Prostate gland (tissue), 2 donors: ENCODE data around the gene ASIC1. TPM values are rescaled to one million over a fixed set of nuclear protein-coding genes. Genes with fewer than 3 reads are reported as not detected.

Experiments
- DNase-seq: peaks from one replicate; pipeline ENCODE4 v3.0.0-alpha.2; 2019; ENCODE audit warnings: low spot score
- H3K27ac ChIP-seq, 2 donors: fragments of 200-600 bp; sonication (generic); 2 replicates each; pipeline ENCODE4 v1.5.1; 2017 to 2019
- H3K27me3 ChIP-seq: fragments of 200-600 bp; sonication (generic); replicated peaks from 2 replicates; pipeline ENCODE4 v1.5.1; 2019; ENCODE audit not compliant: insufficient read depth
- H3K36me3 ChIP-seq, 2 donors: fragments of 200-600 bp; sonication (generic); 1 replicate in 1 of 2; 2 replicates in 1 of 2; pipeline versions ENCODE4 v1.5.1 to v1.8.1; 2017 to 2019
- H3K4me1 ChIP-seq: fragments of 200-600 bp; sonication (generic); replicated peaks from 2 replicates; pipeline ENCODE4 v1.5.1; 2019
- H3K4me3 ChIP-seq, 2 donors: fragments of 200-600 bp; sonication (generic); 2 replicates each; pipeline ENCODE4 v1.5.1; 2017 to 2019
- H3K9me3 ChIP-seq: fragments of 200-600 bp; sonication (generic); 2 replicates; pipeline ENCODE4 v1.5.1; 2017
- POLR2A ChIP-seq: fragments of 450-650 bp; IDR thresholded peaks from one replicate; pipeline ENCODE4 v1.6.1; 2016; ENCODE audit warnings: antibody characterized with exemption, mild to moderate bottlenecking
- POLR2AphosphoS5 ChIP-seq: sonication (generic); formaldehyde crosslinking; IDR thresholded peaks from one replicate; pipeline ENCODE4 v1.6.1; 2017; ENCODE audit warnings: antibody characterized with exemption
- WGBS: methylation state at CpG from one replicate; pipeline ENCODE4 v1.1.5; 2018; 5-methylcytosine and 5-hydroxymethylcytosine counted together
- intact Hi-C: fragments of 100-400 bp; cut with DNase I; formaldehyde crosslinking; loops from one replicate; pipeline ENCODE4 v1.14.2; 2022
- total RNA-seq, 2 donors: library from RNA; depleted of rRNA; stranded (reverse); fragments of >200 nt; gene quantifications; one replicate each; pipeline ENCODE4 v1.1.0, GENCODE V29; 2016
- TF ChIP-seq, protein P1 (sequence below), 4 experiments: fragments of 200-600 bp in 2 of 4; fragments of 450-650 bp in 2 of 4; sonication (generic) in 2 of 4; IDR thresholded peaks; 1 replicate in 3 of 4; 2 replicates in 1 of 4; pipeline ENCODE4 v1.5.1; 2016 to 2019; ENCODE audit warnings: antibody characterized with exemption in 4 of 4, mild to moderate bottlenecking in 2 of 4, moderate library complexity in 2 of 4

The ASIC1 gene
- total RNA-seq, 2 donors from 2014 or later: 2.7 to 3.2 TPM

DNA sequence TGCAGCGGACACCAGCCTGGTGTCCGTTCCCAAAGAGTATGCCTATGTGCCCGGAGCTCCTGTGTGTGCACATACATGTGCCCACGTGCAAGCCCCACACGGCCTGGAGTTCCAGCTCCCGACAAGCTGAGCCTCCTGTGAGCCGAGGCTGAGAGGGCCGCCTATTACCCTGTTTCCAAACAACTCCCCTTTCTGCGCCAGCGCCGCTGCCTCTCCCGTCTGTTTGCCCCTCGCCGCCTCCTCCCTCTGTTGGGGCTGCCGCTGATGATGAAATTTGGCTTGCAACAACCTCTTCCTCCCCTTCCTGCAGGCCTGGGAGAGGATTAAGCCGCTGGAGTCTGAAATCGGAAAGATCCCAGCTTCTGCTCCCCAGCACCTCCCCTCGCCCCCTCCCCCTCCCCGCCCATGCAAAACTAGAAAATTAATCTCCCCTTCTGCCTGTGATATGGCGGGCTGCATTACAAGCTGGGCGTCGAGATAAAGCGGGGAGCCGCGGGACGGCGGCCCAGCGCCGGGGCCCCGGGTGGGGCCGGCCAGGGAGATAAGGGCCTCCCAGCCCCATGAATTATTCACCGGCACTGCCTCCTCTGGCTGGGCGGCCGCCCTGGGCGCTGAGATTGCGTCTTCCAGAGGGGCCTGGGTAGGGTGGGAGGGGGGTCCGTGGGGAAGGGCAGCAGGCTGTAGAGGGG, 6.8 kb upstream of the ASIC1 start:
- no peaks in the 10 kb centered on the region for H3K27me3 ChIP-seq
- 8% methylated on average over 32 of the region's 37 CpGs for WGBS
- H3K4me1 ChIP-seq: no peaks in the 10 kb centered on the region
- H3K9me3 ChIP-seq: no peaks in the 10 kb centered on the region
- H3K36me3 ChIP-seq: no peaks in the 10 kb centered on the region
- peak overlapping the region; percentile 1 to 19 for H3K4me3 ChIP-seq
- intact Hi-C loops: no loop called here
- no peak for DNase-seq
- no peak overlapping the region for H3K27ac ChIP-seq
- TF ChIP-seq POLR2A (no peak), POLR2AphosphoS5 (no peak)
- TF ChIP-seq, protein P1, sequence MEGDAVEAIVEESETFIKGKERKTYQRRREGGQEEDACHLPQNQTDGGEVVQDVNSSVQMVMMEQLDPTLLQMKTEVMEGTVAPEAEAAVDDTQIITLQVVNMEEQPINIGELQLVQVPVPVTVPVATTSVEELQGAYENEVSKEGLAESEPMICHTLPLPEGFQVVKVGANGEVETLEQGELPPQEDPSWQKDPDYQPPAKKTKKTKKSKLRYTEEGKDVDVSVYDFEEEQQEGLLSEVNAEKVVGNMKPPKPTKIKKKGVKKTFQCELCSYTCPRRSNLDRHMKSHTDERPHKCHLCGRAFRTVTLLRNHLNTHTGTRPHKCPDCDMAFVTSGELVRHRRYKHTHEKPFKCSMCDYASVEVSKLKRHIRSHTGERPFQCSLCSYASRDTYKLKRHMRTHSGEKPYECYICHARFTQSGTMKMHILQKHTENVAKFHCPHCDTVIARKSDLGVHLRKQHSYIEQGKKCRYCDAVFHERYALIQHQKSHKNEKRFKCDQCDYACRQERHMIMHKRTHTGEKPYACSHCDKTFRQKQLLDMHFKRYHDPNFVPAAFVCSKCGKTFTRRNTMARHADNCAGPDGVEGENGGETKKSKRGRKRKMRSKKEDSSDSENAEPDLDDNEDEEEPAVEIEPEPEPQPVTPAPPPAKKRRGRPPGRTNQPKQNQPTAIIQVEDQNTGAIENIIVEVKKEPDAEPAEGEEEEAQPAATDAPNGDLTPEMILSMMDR (IDR thresholded peaks at IDR 0.05): no peak

DNA sequence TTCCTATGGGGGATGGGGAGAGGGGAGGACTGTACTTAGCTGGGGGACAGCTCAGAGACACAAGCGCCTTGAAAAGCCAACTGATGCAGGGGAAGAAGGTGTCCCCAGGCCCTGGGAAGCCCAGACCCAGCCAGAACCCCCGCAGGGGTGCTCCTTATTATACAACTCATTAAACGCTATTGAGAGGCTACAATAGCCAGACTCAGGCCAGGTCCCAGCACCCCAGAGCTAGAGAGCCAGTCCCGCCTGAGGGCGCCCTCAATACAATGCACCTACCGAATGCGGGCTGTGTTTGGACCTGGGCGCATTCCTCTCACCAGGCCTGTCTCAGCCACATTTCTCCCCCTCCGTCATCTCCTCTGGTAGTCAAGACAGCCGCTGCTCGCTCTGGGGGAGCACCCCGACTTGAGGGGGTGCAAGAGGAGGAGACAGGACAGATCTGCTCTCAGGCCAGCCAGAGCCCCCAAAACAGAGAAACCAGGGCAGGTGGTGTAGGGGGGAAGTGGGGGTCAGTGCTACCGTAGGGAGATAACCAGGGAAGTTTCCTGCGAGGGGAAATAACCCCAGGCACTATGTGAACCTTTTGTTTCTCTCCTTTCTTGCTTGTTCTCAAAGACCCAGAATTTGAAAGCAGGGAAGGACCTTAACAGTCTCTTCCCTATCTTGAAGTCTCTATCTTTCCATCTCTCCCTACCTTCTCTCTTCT, 6.1 kb upstream of the ASIC1 start:
- TF ChIP-seq POLR2A (no peak), POLR2AphosphoS5 (no peak)
- TF ChIP-seq, protein P1 (IDR thresholded peaks at IDR 0.05): no peak
- Histone ChIP-seq H3K9me3 (no peaks in the 10 kb centered on the region), H3K36me3 (no peaks in the 10 kb centered on the region), H3K4me3 (no peak overlapping the region), H3K27me3 (no peaks in the 10 kb centered on the region), H3K27ac (no peak overlapping the region), H3K4me1 (no peaks in the 10 kb centered on the region)
- intact Hi-C loops: no loop called here
- WGBS: 71% methylated on average over 14 of the region's 14 CpGs
- DNase-seq: no peak

DNA sequence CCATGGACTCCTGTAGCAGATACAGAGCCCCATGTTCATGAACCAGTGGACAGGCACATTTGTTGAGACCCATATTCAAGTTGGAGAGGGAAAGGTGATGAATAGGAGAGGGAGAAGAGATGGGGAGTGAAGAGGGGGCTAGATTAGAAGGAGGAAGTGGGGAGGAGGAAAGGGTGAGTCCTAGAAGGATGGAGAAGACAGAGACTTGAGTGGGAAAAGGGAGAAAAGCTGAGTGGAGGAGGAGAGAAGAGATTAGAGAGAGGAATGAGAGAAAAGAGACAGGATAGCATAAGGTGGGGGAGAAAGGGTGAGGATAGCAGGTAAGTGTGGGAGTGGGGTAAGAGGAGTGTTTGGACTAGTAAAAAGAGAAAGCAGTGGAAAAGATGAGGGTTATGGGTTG, 4.9 kb upstream of the ASIC1 start:
- Histone ChIP-seq H3K27me3 (no peaks in the 10 kb centered on the region), H3K4me1 (no peaks in the 10 kb centered on the region), H3K9me3 (no peaks in the 10 kb centered on the region), H3K36me3 (no peaks in the 10 kb centered on the region), H3K4me3 (no peak overlapping the region), H3K27ac (no peak overlapping the region)
- intact Hi-C loops: no loop called here
- TF ChIP-seq POLR2AphosphoS5 (no peak), POLR2A (no peak)
- TF ChIP-seq, protein P1 (IDR thresholded peaks at IDR 0.05): no peak
- no peak for DNase-seq

DNA sequence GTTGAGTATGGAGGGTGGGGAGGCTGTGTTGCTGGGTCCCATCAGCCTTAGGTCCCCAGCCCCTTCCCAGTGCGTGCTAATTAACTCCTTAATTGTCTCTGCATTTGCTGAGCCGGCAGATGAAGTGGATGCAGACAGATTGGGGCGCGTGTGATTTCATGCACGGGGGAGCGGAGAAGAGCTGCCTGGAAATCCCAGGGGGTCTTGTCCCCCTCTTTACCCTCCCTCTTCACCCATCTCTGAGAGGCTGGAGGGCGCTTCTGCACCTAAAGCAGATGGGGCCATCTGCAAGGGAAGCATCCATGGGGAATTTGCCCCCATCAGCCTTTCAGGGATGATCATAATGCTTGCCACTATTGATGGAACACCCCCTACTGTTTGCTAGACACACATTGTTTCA, 4.4 kb upstream of the ASIC1 start:
- 84% methylated on average over 7 of the region's 7 CpGs for WGBS
- no peak for DNase-seq
- Histone ChIP-seq H3K4me3 (no peak overlapping the region), H3K27ac (no peak overlapping the region), H3K9me3 (no peaks in the 10 kb centered on the region), H3K4me1 (no peaks in the 10 kb centered on the region), H3K27me3 (no peaks in the 10 kb centered on the region), H3K36me3 (no peaks in the 10 kb centered on the region)
- intact Hi-C loops: no loop called here
- TF ChIP-seq POLR2AphosphoS5 (no peak), POLR2A (no peak)
- TF ChIP-seq, protein P1 (IDR thresholded peaks at IDR 0.05): no peak

DNA sequence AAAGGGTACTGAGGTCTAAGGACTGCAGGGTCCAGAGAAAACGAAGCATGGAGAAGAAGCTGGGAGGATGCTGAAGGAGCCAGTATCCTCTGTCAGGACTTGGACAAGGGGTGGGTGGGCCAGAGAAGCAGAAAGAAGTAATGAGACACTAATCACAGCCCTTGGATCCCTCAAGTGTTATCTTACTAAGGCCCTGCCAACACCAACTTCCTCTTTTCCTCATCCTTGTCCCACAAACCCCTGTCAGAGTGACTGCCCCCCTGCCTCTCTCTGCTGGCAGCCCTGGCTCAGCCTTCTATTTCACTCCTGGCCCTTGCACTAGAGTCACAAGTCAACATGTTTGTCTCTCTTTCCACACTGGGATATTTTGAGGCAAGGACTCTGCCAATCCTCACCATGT, 3.8 kb upstream of the ASIC1 start:
- Histone ChIP-seq H3K4me3 (no peak overlapping the region), H3K9me3 (no peaks in the 10 kb centered on the region), H3K4me1 (no peaks in the 10 kb centered on the region), H3K27me3 (no peaks in the 10 kb centered on the region), H3K36me3 (no peaks in the 10 kb centered on the region), H3K27ac (no peak overlapping the region)
- DNase-seq: no peak
- TF ChIP-seq, protein P1 (IDR thresholded peaks at IDR 0.05): no peak
- TF ChIP-seq POLR2AphosphoS5 (no peak), POLR2A (no peak)
- 91% methylated on average over 1 of the region's 1 CpG for WGBS
- intact Hi-C loops: no loop called here
